KG1 (cell line): ENCODE results near the gene AKNA.

ENCODE experiments used
- DNase-seq: peaks from one replicate; lab custom pipeline; 2025; lab: John Stamatoyannopoulos, UW

Gene AKNA

DNA sequence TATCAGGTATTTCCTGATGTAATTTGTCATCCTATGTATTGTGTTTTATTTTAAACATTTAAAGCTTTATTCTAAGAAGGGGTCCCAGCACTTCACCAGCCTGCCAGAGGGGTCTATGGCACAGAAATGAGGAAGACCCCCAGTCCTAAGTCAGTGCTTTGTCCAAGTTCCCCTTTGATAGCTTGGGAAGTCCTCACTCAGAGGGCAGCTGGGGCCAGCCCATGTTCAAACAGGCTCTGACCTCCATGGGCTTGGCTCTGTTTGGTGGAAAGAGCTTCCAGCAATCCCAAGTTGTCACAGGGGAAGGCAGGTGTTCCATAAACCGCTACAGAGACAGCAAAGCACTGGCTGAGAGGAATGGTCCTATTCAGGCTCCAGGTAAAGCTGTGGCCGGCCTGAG lies 26.6 kb upstream of the AKNA start:
- DNase-seq, result no peak

DNA sequence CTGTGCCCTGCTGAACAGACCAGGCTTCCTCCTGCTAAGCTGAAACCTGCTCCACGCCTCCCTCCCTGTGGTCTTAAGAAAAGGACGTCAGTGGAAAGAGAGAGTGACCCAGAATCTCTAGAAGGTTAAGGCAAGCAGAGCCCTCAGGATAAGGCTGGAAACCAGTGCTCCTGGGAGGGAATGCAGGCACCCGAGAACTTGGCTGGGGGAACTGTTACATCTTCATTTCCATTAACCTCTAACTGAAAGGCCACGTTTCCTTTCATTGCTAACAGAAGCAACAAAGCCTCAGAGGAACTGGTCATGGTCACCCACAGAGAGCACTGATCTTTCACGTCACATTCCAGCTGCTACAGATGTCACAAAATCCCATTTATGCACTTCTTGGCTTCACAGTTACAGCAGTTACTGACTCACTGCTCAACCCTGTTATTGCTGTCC lies 26.1 kb upstream of the AKNA start:
- no peak for DNase-seq

DNA sequence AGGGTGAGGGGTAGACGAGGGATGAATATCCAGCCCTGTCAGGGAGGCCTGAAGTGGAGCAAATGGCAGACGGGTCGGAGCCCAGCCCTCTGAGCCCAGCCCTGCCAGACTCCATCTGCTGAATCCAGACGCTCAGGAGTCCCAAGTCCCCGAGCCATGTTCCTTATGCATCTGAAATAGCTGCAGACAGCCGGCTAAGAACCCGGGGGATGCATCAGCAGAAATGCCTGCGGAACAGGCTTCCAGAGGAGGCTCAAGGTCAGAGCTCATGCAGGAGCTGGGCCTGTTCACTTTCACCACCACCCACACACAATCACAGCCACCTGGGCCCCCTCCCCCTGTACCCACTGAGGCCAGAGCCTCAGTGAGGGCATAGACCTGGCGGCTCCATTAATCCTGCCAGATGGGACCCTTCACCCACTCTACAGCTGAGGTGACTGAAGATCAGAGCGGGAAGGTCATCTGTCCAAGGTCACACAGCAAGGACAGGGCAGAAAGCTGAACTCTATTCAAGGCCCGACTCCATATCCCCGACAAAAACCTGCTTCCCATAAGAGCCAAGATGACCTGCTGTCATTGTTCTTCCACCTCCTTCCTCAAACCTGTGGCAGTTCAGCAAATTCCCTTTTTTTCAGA lies 24.4 kb upstream of the AKNA start:
- no peak for DNase-seq

DNA sequence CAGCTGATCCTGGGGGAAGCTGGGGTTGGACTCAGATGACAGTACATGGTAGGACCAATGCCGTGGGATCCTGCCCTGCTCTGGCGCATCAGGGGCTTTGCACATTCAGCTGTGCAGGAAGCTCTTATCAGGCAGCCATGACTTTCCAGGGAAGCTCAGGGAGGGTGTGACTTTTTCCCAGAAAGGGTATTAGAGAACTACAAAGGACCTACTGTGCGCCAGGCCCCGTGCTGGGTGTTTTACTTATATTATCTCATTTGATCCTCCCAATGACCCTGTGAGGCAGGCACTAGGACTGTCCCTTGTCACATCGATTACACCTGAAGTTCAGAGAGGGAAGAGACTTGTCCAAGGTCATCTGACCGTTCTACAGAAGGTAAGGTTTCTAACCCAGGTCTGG lies 23.7 kb upstream of the AKNA start:
- DNase-seq, result no peak

DNA sequence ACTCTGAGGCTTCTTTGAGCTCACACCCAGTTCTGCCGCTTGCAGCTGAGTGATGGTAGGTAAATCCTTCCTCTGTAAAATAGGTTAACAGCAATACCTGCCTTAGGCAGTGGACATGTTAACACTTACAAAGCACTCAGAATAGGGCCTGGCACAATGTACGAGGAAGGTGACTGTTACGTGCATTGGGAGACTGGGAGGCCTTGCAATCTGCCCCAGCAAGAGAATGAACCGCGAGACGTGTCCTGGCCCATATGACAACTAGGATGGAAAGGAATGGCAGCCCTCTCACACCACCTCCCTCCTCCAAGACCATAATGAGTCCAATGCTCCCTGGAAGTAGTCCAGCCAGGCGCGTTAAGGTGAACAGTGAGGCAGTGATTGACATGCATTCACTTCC lies 23.1 kb upstream of the AKNA start:
- DNase-seq, result no peak

DNA sequence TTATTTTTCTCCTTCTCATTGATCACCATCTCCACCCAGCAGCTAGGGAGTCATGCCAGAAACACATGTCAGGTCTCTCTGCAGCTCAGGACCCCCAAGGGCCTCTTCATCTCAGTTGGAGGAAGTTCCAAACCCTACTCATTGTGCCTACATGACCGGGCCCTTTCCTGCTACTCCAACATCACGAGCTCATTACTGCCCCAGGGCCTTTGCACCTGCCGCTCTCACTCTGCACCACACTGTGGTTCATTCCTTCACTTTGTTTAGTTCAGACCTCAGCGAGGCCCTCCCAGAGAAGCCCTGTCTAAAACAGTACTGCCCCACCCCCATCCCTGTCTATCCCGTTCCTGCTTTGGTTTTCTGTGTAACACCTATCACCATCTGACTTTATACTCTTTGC lies 22.1 kb upstream of the AKNA start:
- no peak for DNase-seq

DNA sequence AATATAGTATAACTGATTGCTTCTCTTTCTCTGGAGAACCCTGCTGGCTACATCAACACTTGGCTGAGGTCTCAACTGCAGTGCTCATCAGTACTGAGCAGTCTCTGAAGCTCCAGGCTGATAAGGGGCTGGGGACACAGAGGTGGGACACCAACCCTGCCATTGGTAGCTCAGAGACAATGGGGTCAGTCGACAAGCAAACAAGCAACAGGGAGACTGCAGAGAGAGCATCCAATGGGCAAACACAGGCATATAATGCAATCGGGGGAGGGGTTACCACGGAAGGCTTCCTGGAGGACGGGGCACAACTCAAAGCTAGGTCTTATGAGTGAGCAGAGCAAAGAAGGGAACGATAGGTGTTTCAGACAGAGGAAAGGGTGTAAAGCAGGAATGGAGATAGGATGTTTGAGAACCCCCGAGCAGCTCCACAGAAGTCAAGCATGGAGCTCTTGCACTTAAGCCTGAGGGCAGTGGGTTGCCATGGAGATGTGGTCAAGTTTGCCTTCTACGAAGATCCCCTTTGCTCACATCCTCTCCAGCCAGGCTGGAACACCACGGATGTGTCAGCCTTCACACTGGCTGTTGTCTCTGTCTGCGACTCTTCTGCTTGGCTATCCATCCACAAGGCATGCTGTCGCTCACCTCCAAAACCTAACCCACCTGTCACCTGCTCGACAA lies 21.5 kb upstream of the AKNA start:
- DNase-seq, result no peak

DNA sequence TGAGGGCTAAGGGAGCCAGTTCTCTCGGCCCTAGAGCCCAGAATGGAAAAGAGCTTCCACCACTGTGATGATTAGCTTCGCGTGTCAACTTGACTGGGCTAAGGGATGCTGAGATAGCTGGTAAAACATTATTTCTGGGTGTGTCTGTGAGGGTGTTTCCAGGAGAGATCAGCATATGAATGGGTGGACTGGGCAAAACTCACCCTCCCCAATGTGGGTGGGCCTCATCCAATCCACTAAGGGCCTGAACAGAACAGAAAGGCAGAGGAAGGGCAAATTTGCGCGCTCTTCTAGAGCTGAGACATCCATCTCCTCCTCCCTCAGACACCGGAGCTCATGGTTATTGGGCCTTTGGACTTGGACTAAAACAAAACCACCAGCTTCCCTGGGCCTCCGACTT lies 20.9 kb upstream of the AKNA start:
- DNase-seq, result no peak

DNA sequence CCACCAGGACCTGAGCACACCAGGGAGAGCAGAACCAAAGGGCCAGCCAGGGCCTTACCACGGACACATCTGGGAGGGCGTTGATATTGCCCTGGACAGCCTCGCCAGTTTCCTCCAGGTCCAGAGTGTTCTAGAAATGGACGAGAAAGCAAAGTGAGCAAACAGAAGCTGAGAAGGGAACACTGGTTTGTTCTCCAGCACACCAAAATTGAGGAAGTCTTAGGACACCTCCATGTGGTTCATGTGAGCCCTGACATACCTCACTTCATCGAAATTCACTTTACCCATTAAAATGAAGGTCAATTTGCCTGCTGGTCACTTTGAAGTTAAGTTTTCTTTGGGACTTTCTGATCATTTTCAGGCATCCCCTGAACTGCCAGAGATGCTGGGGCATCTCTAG lies 20.1 kb upstream of the AKNA start:
- DNase-seq, result no peak

DNA sequence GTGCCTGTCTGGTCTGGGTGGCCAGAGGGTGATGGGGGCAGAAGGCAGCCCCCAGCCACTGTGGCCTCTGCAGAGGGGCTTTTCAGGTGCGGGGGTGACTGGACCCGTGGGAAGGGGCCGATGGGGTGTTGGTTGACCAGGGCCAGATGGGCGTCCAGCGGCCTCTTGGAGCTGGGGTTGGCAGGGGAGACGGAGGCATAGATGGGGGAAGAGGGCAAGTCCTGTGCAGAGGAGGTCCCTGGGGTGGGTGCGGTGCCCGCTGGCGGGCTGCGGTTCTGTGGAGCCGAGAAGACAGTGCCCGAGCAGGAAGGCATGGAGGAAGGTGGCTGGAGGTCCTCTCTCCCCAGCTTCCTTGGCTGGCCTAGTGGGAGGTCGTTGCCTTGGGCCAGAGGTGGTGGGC lies 18.7 kb upstream of the AKNA start:
- DNase-seq, result no peak

DNA sequence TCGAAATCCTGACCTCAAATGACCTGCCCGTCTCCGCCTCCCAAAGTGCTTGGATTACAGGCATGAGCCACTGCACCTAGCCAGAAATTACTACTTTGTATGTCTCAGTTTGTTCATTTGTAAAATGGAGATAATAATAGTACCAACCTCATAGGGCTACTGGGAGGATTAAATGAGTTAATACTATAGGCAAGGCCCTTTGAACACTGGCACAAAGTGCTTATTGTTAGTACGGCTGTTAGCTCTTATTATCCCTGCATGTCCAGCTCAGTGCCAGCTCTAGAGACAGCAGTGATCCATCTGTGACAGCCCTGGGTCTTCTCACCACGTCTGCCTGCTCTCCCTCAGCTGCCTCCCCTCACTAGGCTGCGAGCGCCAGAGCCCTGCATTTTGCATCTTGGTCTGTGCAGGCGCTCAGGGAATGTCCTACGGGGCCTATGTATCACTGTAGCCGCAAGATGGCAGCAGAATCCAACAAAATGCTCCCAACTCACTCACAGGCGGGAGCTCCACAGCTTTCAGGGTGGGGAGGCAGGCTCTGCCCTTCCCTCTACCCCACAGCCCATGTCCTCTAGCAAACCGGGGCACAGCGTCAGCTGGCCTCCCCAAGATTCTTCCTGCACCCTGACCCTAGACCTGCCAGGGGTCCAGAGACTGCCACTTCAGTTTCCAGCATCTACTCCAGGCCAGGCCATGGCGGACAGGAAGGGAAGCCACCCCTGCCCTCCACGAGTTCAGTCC lies 17.7 kb upstream of the AKNA start:
- DNase-seq, result peak; percentile 54

DNA sequence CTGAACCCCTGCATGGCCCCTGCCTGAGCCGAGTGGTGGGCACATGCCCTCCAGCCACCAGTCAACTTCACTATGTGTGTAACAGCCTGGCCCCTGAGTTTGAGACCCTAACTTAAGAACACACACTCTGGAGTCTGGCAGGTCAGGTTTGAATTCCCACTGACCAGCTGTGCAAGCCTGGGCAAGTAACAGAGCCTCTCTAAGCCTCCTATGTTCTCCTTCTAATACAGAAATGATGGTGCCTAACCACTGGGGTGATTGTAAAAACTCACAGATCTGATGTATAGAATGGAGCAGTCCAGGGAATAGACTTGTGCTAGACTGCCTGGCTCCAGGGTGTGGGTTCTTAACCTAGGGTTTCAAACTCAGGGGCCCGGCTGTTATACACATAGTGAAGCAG lies 16.7 kb upstream of the AKNA start:
- DNase-seq, result no peak

DNA sequence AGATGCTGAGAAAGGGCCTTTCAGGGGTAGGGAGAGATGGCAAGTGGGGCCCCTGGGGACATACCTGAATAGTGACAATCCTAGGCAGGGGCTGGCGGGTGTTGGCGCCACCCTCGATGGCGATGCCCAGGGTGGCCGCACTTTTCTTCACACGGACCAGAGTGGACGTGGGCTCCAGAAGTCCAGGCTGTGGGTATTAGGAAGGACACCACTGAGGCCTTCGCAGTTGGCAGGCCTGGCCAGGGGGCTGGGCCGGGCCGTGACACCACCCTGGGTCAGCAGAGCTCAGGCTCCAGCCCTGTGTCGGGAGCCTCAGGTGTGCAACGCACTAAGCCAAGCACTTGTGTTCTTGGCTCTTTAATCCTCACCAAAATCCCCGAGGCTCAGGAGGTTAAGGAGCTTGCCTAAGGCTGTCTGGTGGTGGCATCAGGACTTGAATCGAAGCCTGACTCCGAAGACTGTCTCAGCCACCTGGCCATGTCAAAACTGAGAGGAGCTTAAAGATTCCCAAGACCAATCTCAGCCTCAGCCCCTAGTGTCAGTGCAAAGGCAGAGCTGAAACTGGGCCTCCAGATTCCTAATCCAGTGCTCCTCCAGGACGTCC lies 15.5 kb upstream of the AKNA start:
- DNase-seq, result no peak

DNA sequence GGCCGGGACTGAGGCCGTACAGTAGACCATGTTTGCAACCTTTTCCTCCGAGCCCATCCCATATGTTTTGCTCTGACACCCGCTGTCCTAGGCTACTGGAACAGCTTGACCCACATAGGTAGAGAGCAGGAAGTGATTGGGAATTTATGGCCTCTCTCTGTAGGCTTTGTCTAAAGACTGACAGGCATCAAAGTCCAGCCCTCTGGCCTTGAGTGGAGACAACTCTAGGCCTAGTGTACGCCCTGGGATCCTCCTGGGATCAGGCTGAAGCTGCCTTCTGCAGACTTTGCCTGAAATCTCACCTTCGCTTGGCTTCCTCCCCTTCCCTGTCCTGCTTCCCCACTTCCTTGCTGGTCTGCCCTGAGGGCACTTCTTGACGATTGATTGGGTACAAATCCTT lies 13.6 kb upstream of the AKNA start:
- DNase-seq, result no peak

DNA sequence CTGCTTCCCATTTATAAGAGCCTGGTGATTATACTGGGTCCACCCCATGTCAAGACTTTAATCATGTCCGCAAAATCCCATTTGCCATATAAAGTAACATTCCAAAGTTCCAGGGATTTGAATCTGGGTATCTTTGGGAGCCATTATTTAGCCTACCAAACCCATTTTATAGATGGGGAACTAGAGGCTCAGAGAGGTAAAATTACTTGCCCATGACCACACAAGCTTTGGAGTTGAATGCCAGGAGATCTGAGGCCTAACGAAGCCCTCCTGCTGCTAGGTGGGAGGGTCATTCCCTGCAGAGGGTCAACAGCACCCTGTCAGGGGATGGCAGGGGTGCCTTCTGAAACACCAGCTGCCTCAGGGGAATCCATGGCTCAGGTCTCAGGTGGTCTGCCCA lies 13.0 kb upstream of the AKNA start:
- DNase-seq, result no peak

DNA sequence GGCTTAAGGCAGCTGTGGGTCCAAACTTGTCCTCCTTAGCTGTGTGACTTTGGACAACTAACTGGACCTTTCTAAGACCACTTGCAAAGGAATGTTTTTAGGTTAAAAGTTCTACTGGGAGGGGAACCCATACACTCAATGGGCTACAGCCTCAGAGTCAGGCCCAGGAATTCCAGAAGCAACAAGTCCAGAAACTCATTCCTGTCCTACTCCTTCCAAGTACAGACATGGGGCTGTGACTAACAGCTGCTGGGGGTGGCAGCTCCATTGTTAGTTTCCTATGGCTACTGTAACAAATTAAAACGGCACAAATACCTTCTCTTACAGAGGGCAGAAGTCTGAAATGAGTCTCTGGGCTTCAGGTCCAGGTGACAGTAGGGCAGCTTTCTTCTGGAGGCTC lies 12.4 kb upstream of the AKNA start:
- DNase-seq, result no peak

DNA sequence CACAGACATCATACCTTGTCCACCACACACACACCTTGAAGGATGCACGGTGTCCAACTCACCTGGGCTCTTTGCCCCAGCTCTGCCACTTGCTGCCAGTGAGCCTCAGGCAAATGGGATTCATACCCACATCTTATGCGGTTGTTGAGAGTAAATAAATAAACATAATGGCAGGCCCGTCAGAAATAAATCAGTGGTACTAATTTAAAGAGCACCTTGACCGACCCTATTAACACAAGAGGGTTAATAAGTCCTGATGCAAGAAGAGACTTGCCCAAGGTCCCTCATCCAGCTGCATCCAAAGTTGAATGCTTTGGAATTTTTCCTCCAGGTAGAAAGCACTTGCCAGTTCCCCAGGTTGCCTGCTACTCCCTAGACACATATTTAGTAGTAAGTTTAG lies 11.6 kb upstream of the AKNA start:
- no peak for DNase-seq

DNA sequence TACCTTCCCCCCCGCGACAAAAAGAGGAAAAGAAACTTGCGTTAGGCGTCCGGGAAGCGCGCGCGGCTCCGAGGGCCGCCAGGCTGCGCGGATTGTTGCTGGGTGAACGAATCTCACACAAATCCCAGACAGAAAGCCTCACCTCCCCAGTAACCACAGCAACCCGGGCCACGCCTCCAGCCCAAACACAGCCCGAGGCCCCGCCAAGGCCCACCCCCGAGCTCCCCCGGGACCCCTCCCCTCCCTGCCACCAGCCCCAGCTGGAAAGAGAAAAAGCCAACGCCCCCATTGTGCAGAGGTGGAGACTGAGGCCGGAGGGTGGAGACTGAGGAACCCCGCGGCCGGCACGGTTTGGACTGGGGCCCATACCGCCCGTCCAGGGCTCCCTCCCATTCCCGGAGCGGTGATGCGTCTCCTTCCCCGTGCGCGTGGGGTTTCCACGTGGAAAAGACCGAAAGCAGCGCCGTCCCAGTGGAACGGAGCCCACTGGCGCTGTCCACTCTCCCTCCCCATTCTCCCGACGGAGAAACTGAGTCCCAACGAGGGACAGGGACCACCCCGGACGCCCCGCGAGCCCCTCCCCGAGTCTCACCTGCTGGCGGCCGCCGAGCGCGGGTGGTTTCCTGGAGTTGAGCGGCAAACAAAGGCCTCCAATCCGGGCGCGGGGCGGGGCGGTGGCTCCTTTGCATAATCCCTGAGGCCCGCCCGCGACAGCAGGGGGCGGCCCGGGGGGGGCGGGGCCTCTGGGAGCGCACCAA lies 10.2 kb upstream of the AKNA start:
- peak; percentile 91 for DNase-seq

DNA sequence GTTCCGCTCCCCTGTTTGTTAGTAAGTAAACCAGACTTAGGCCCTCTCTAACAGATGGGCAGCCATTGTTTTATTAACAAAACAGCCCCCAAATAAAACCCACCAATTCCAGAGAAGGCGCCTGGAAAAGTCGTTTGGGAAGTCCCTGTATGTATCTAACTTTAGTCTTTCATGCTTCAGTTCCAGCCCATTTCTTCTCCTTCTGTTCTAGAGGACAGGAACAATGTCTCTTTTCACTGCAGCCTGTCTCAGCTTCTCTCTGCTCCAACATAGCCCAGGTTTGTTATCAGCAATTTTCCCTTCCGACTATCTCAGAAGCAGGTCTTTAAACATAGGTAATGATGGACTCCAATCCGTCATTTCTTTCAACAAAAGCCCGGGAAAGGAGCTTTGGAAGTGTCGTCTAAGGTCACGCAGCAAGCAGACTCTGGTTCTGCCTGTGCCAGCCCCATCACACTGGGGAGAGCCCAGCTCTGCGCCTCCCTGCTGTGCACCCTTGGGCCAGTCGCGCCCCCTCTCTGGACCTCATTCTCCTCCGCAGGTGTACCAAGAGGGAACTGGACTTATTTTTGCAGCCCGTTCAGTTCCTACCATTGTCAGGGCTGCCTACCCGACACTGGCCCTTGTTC lies 9.6 kb upstream of the AKNA start:
- DNase-seq, result no peak

DNA sequence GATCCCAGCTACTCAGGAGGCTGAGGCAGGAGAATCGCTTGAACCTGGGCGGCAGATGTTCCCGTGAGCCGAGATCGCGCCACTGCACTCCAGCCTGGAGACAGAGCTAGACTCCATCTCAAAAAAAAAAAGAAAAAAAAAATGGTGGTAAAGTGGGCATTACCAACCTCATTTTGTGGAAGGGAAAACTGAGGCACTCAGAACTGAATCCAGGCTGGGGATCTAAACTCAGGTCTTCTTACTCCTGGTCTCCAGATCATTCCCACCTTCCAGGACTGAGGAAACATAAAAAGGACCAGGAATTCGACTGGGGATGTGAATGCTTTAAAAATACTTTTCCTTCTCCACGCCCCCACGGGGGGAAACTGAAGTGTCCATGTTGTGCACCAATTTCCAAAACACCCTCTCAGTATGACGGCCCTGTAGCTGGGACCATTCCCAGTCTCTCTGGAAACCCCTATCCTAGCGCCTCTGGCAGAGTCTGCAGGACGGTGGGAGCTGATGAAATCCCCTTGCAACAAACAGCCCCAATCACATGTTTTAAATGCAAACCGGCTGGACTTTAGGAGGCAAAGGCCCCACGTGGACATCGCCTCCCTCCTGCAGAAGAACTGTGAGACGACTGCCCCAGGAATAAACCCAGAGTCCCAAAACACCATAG lies 8.9 kb upstream of the AKNA start:
- no peak for DNase-seq

DNA sequence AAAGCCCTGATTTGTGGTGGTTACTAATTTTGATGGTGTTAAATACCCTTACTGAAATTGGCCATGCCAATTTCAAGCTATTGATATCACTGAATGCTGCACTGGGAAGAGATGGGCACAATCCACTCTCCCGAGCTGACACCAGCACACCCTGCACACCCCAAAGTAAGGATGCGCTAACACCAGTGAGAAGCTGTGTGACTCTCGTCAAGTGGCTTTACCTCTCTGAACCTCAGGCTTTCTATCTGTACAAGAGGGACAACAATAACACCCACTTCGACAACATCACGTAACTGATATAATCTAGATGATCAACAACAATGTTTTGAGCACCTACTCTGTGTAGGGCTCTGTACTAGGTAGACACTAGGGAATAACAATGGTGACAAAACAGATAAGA lies 8.0 kb upstream of the AKNA start:
- DNase-seq, result no peak

DNA sequence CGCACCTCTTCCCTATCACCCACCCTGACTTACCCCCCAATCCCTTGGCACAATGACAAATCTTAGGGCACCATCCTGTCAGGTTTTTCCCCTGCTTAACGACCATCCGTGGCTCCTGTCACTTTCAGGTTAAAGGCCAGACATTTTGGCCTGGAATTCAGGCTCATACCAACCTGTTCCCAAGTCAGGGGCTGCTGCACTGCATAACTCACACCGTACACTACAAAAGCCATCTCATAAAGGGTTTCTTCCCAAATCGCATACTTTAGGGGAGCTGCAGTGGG lies 7.5 kb upstream of the AKNA start:
- DNase-seq, result no peak
